Colon (tissue), 2 donors: ENCODE data around the gene LRRC40.
"Not testable (repeated sequence)": the region's sequence is repeated elsewhere in the genome, so short reads cannot be mapped to it uniquely, and the experiment has no call there.

Source experiments
- FAIRE-seq: peaks from 2 replicates; lab custom pipeline; 2012; peaks lifted over from hg19 to GRCh38; lab: Jason Lieb, UNC
- donor health status: control.
- donor health status: control.

Gene LRRC40

GRCh38 chr1:70205434-70206118 lies at the start of gene LRRC40:
Gene LRRC40 (minus strand): TSS chr1:70205579. CDS start chr1:70205540, 39 bp downstream.
- FAIRE-seq: no peak

GRCh38 chr1:70248729-70249128 lies 43.4 kb upstream of the LRRC40 start:
- no peak for FAIRE-seq

GRCh38 chr1:70247768-70248167 lies 42.4 kb upstream of the LRRC40 start:
- no peak for FAIRE-seq

GRCh38 chr1:70247122-70247521 lies 41.7 kb upstream of the LRRC40 start:
- no peak for FAIRE-seq

- FAIRE-seq: no peak
Observed at GRCh38 chr1:70239940-70240339, 34.6 kb upstream of the LRRC40 start.

GRCh38 chr1:70234733-70235132 lies 29.4 kb upstream of the LRRC40 start:
- FAIRE-seq: no peak

- FAIRE-seq: no peak
Observed at GRCh38 chr1:70231475-70231874, 26.1 kb upstream of the LRRC40 start.

- no peak for FAIRE-seq
Observed at GRCh38 chr1:70228670-70229069, 23.3 kb upstream of the LRRC40 start.

GRCh38 chr1:70227439-70227838 lies 22.1 kb upstream of the LRRC40 start:
- no peak for FAIRE-seq

GRCh38 chr1:70224954-70225353 lies 19.6 kb upstream of the LRRC40 start:
- no peak for FAIRE-seq

GRCh38 chr1:70222716-70223235 lies 17.4 kb upstream of the LRRC40 start:
- no peak for FAIRE-seq

GRCh38 chr1:70221238-70222121 lies 16.1 kb upstream of the LRRC40 start, which contains the start of gene SRSF11:
Gene SRSF11 (plus strand): TSS chr1:70221380. CDS start chr1:70221637, 257 bp downstream.
- no peak for FAIRE-seq

GRCh38 chr1:70220517-70221237 lies 15.3 kb upstream of the LRRC40 start:
- no peak for FAIRE-seq

- no peak for FAIRE-seq
Observed at GRCh38 chr1:70220015-70220414, 14.6 kb upstream of the LRRC40 start.

- FAIRE-seq: no peak
Observed at GRCh38 chr1:70211541-70211940, 6.2 kb upstream of the LRRC40 start.

GRCh38 chr1:70210820-70211219 lies 5.4 kb upstream of the LRRC40 start:
- FAIRE-seq: no peak

- FAIRE-seq: no peak
Observed at GRCh38 chr1:70208292-70208691, 2.9 kb upstream of the LRRC40 start.

- FAIRE-seq: no peak
Observed at GRCh38 chr1:70207492-70207891, 2.1 kb upstream of the LRRC40 start.

GRCh38 chr1:70206833-70207232 lies 1.5 kb upstream of the LRRC40 start:
- FAIRE-seq: not testable (repeated sequence)

GRCh38 chr1:70205071-70205433 lies 327 bp downstream of the LRRC40 start:
- no peak for FAIRE-seq

- FAIRE-seq: no peak
Observed at GRCh38 chr1:70204600-70204999, 779 bp downstream of the LRRC40 start.

- no peak for FAIRE-seq
Observed at GRCh38 chr1:70204139-70204538, 1.2 kb downstream of the LRRC40 start.
